Measurements from ENCODE around the gene CRYBB3. TPM values are rescaled to one million over a fixed set of nuclear protein-coding genes. Genes with fewer than 3 reads are reported as not detected.

The CRYBB3 gene
- total RNA-seq, 4 donors from 2014 or later: 2.3 TPM; not detected in 3

DNA sequence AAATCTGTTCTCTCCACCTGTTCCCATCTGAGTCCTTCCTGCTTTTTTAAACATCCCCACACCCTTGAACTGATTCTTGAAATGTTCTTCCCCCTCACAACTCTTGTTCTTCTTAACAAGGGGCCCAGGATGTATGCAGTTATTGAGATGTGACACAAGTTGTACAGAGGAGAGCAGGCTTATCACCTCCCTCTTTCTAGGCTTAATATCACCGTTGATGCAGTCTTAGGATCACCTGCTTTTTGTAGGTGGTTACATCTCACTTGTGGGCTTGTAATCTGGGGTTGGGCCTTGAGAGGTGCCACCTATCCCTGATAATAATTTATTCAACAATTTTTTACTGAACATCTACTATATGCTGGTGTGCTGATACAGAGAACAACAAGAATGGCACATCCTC is 6.2 kb downstream of the CRYBB3 start:
- TF ChIP-seq CTCF (IDR thresholded peaks at IDR 0.05) (no peak), POLR2A (IDR thresholded peaks at IDR 0.05) (no peak)
- Histone ChIP-seq H3K27me3 (no peaks in the 10 kb centered on the region), H3K9me3 (no peaks in the 10 kb centered on the region), H3K4me3 (no peak overlapping the region), H3K27ac (no peak overlapping the region), H3K4me1 (no peaks in the 10 kb centered on the region), H3K36me3 (no peaks in the 10 kb centered on the region)
- no peak for DNase-seq

- no peak for TF ChIP-seq CTCF (IDR thresholded peaks at IDR 0.05)
- no peak for TF ChIP-seq POLR2A (IDR thresholded peaks at IDR 0.05)
- Histone ChIP-seq H3K36me3 (no peaks in the 10 kb centered on the region), H3K27ac (no peak overlapping the region), H3K4me3 (no peak overlapping the region), H3K4me1 (no peaks in the 10 kb centered on the region), H3K9me3 (no peaks in the 10 kb centered on the region), H3K27me3 (no peaks in the 10 kb centered on the region)
- no peak for DNase-seq
Measured at GRCh38 chr22:25206998-25207397, 7.3 kb downstream of the CRYBB3 start.

GRCh38 chr22:25207553-25208157 is 8.0 kb downstream of the CRYBB3 start:
- no peaks in the 10 kb centered on the region for H3K36me3 ChIP-seq
- no peaks in the 10 kb centered on the region for H3K9me3 ChIP-seq
- H3K4me3 ChIP-seq: no peak overlapping the region
- H3K27me3 ChIP-seq: no peaks in the 10 kb centered on the region
- TF ChIP-seq CTCF (IDR thresholded peaks at IDR 0.05) (no peak), POLR2A (IDR thresholded peaks at IDR 0.05) (no peak)
- no peak overlapping the region for H3K27ac ChIP-seq
- DNase-seq: no peak
- no peaks in the 10 kb centered on the region for H3K4me1 ChIP-seq

DNA sequence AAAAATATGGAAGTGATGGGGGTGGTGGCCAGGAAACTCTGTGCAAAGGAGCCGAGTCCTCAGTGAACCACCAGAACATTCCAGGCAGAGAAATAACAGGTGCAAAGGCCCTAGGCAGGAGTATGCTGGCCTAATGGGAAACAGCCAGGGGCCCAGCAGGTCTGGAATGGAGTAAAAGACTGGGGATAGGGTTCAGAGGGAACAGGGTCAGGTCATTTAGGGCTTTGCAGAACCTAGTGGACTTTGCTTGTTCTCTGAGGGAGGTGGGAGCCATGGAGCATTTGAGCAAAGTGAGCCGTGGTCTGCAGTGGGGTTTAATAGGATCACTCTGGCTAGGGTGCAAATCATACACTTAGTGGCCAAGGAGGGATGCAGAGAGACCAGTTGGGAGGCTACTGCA is 8.7 kb downstream of the CRYBB3 start:
- no peaks in the 10 kb centered on the region for H3K27me3 ChIP-seq
- no peak overlapping the region for H3K27ac ChIP-seq
- H3K36me3 ChIP-seq: no peaks in the 10 kb centered on the region
- peak in 1 of 3 donors; percentile 12 for DNase-seq
- no peak overlapping the region for H3K4me3 ChIP-seq
- H3K4me1 ChIP-seq: no peaks in the 10 kb centered on the region
- no peaks in the 10 kb centered on the region for H3K9me3 ChIP-seq
- TF ChIP-seq POLR2A (IDR thresholded peaks at IDR 0.05) (no peak), CTCF (IDR thresholded peaks at IDR 0.05) (no peak)

DNA sequence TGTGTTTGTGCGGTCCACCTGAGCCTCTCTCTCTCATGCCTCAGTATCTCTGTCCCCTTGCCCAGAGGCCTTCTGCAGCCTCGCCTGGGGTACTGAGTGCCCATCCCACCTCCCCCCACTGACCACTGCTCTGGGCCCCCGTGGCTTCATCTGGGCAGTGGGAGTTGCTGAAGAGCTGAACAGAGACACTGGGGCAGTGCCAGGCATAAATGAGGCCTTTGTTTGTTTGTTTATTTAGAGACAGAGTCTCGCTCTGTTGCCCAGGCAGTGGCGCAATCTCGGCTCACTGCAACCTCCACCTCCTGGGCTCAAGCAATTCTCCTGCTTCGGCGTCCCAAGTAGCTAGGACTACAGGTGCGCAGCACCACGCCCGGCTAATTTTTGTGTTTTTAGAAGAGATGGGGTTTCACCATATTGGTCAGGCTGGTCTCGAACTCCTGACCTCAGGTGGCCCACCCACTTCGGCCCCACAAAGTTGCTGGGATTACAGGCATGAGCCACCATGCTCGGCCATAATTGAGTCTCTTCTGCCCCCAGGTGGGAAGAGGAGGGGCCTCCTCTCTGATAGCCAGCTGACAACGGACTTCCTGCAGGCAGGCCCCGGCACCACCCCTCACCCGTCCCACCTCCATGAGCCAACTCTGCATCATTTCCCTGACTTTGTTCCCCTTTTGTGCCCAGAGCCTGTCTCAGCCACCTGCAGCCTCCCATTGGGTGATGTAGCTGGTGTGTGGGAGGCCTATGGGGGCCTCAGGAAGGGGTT is 9.3 kb downstream of the CRYBB3 start:
- Histone ChIP-seq H3K4me1 (no peaks in the 10 kb centered on the region), H3K27ac (no peak overlapping the region), H3K4me3 (no peak overlapping the region), H3K27me3 (no peaks in the 10 kb centered on the region), H3K36me3 (no peaks in the 10 kb centered on the region), H3K9me3 (no peaks in the 10 kb centered on the region)
- peak in 1 of 3 donors; percentile 10 for DNase-seq
- TF ChIP-seq POLR2A (IDR thresholded peaks at IDR 0.05): no peak
- no peak for TF ChIP-seq CTCF (IDR thresholded peaks at IDR 0.05)
